Measurements from ENCODE around the gene PREB. TPM values are rescaled to one million over a fixed set of nuclear protein-coding genes. Genes with fewer than 3 reads are reported as not detected.

PREB gene, protein sequence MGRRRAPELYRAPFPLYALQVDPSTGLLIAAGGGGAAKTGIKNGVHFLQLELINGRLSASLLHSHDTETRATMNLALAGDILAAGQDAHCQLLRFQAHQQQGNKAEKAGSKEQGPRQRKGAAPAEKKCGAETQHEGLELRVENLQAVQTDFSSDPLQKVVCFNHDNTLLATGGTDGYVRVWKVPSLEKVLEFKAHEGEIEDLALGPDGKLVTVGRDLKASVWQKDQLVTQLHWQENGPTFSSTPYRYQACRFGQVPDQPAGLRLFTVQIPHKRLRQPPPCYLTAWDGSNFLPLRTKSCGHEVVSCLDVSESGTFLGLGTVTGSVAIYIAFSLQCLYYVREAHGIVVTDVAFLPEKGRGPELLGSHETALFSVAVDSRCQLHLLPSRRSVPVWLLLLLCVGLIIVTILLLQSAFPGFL
- polyA plus RNA-seq = 13.8 and 25.2 TPM in 2 replicates

DNA sequence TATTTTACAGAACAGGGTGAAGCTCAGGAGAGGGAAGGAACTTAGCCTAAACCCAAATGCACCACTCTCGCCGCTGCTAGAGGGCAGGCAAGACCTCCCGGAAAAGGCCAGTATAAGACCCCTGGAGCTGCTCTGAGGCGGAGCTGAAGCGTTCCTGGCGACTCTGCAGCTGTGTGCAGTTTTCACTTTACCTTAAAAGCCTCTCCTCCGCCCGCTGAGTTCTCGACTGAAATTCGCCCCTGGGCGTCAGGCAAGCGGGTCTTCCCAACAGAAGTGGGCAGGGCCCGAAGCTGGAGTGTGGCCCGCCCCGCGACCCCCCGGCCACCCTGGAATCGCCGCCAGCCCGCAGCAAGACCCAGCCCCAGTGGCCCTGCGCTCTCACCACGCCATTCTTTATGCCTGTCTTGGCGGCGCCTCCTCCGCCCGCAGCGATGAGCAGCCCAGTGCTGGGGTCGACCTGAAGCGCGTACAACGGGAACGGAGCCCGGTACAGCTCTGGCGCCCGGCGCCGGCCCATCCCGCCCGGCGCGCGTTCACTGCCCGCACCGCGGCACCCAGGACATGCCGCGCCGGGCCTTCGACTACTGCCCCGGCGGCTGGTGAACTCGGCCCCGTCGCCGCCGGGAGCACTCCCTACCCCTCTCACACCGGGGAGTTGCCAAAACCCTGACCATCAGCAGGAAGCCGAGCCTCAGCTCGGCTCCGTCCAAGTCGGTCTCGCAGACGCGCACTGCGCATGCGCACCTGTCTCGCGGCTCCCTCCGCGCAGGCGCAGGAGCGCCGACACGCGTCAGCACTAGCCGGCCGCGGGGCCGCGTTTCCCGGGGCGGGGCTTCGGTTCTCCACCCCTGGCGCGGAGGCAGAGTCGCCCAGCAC lies at the start of gene PREB:
Gene PREB, minus strand, starts transcription at position 732 of the 876 bp plus-strand sequence. Its CDS starts 215 bp downstream, at position 517.

GRCh38 chr2:27148801-27149439 lies 14.5 kb upstream of the PREB start, which contains the start of gene TCF23:
Gene TCF23 (plus strand): TSS chr2:27149004. CDS start chr2:27149134, 130 bp downstream.

DNA sequence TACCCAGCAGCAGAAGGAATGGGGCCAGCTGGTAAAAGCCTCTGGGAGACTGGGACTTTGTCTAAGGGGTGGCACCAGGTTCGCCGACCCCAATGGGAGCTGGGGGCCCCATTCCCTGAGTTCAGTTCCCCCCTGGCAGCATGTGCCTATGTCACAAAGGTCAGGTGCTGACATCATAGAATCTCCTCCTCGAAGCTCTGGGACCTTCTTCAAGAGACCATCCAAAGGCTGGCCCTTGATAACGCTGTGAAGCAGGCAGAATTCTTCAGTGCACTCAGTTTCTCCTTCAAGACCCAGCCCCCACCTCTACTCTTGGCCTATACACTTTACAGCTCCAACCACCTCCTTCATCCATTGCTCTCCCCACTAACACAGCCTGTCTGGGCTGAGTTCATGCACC lies 4.9 kb upstream of the PREB start, which contains the start of gene PRR30:
Gene PRR30, minus strand, starts transcription at position 101 of the 400 bp plus-strand sequence. CDS start 1,081 bp downstream, outside the sequence.

GRCh38 chr2:27123302-27124150 lies 10.9 kb downstream of the PREB start, which contains the start of gene ABHD1:
Gene ABHD1 (plus strand): TSS chr2:27123815. CDS start chr2:27123949, 134 bp downstream.

DNA sequence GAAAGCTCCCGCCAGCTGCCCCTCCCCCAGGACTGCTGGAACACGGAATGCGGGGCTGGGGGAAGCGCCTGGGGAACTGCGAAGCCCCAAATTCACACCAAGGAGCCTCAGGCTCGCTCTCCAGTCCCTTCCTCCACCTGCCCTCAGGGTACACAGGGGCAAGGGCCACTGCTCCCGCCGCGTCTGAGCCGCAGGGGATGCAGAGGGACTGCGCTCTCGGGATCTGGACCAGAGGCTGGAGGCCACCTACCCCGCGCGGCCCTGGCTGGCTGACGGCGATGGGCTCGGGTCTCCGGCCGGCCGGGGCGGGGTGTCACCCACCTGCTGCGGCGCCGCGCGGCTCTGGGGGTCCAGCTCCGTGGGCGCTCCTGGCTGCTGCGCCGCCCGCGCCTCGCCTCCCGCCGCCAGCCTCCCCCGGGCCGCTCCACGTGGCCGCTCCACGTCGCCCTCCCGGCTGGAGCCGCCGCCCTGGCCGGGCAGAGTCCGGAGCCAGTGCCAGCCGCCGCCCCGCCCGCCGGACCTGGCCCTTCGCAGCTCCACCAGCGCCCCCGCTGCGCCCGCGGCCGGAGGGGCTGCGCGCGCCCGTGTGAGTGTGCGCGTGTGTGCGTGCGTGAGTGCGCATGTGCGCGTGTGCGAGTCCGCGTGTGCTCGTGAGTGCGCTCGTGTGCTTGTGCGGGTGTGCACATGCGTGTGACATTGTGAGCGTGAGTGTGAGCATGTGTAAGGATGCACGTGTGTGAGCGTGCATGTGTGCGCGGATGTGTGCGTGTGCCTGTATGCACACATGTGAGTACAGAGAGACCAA lies 15.7 kb downstream of the PREB start, which contains the start of gene CGREF1:
Gene CGREF1, minus strand, starts transcription at position 604 of the 805 bp plus-strand sequence. CDS start 14,762 bp downstream, outside the sequence.

GRCh38 chr2:27086724-27087593 lies 47.5 kb downstream of the PREB start, which contains the start of gene KHK:
Gene KHK (plus strand): TSS chr2:27086772. CDS start chr2:27087260, 488 bp downstream.

Other genes starting within 250 kb of the PREB start
- 17.4 and 20.0 TPM in 2 replicates for gene MAPRE3, start 164.0 kb downstream of the PREB start, polyA plus RNA-seq
- 11.2 and 12.8 TPM in 2 replicates for gene TMEM214, start 101.7 kb downstream of the PREB start, polyA plus RNA-seq
- gene AGBL5, start 83.0 kb downstream of the PREB start, polyA plus RNA-seq = 2.1 and 2.3 TPM in 2 replicates
- gene OST4, start 63.0 kb downstream of the PREB start, polyA plus RNA-seq = 651 and 832 TPM in 2 replicates
- not detected in 2 replicates for gene EMILIN1, start 56.0 kb downstream of the PREB start, polyA plus RNA-seq
- gene KHK, start 47.9 kb downstream of the PREB start, polyA plus RNA-seq = 0.28 and 1.3 TPM in 2 replicates
- gene CGREF1, start 15.5 kb downstream of the PREB start, polyA plus RNA-seq = 28.9 and 37.0 TPM in 2 replicates
- not detected in 2 replicates for gene ABHD1, start 10.8 kb downstream of the PREB start, polyA plus RNA-seq
- not detected in 2 replicates for gene PRR30, start 4.8 kb upstream of the PREB start, polyA plus RNA-seq
- not detected in 2 replicates for gene TCF23, start 14.4 kb upstream of the PREB start, polyA plus RNA-seq
- gene ATRAID, start 77.4 kb upstream of the PREB start, polyA plus RNA-seq = 123 and 146 TPM in 2 replicates
- gene SLC5A6, start 77.6 kb upstream of the PREB start, polyA plus RNA-seq = 7.2 and 9.7 TPM in 2 replicates
- 4.1 and 4.9 TPM in 2 replicates for gene CAD, start 82.7 kb upstream of the PREB start, polyA plus RNA-seq
- gene SLC30A3, start 128.4 kb upstream of the PREB start, polyA plus RNA-seq = 6.0 TPM in 1 of 2 replicates, not detected in the other
- gene DNAJC5G, start 140.8 kb upstream of the PREB start, polyA plus RNA-seq = not detected in 2 replicates
- gene TRIM54, start 147.8 kb upstream of the PREB start, polyA plus RNA-seq = not detected in 2 replicates
- gene UCN, start 173.8 kb upstream of the PREB start, polyA plus RNA-seq = 0.43 TPM in 1 of 2 replicates, not detected in the other
- 142 and 167 TPM in 2 replicates for gene MPV17, start 188.5 kb upstream of the PREB start, polyA plus RNA-seq
- gene GTF3C2, start 222.1 kb upstream of the PREB start, polyA plus RNA-seq = 20.5 and 37.4 TPM in 2 replicates
- 18.7 and 31.8 TPM in 2 replicates for gene EIF2B4, start 235.7 kb upstream of the PREB start, polyA plus RNA-seq
- gene SNX17, start 236.0 kb upstream of the PREB start, polyA plus RNA-seq = 31.2 and 34.0 TPM in 2 replicates
- 0.47 and 3.0 TPM in 2 replicates for gene ZNF513, start 246.1 kb upstream of the PREB start, polyA plus RNA-seq

Measured in Purkinje cell (primary cell).